HEK293T (cell line): ENCODE results near the gene LSS.
"Not testable (repeated sequence)": the region's sequence is repeated elsewhere in the genome, so short reads cannot be mapped to it uniquely, and the experiment has no call there.

Source experiments
- ELF4 ChIP-seq: fragments of 450-650 bp; IDR thresholded peaks from 2 replicates; pipeline ENCODE4 v1.6.1; 2017; ENCODE audit warnings: antibody characterized with exemption
- FOXA1 ChIP-seq: fragments of 450-650 bp; IDR thresholded peaks from 2 replicates; pipeline ENCODE4 v1.6.1; 2016; ENCODE audit warnings: mild to moderate bottlenecking
- FOXM1 ChIP-seq: fragments of 450-650 bp; IDR thresholded peaks from 2 replicates; pipeline ENCODE4 v1.6.1; 2017; ENCODE audit warnings: mild to moderate bottlenecking, borderline replicate concordance
- L3MBTL2 ChIP-seq: fragments of 450-650 bp; conservative IDR thresholded peaks from 2 replicates; pipeline ENCODE4 v1.6.1; 2016; ENCODE audit warnings: mild to moderate bottlenecking
- SP1 ChIP-seq: fragments of 450-650 bp; IDR thresholded peaks from 2 replicates; pipeline ENCODE4 v1.6.1; 2017

GRCh38 chr21:46140352-46141003, 88.1 kb downstream of the LSS start:
- TF ChIP-seq FOXM1, ELF4, SP1, L3MBTL2, FOXA1: not testable (repeated sequence)
